K562 (cell line): ENCODE measurements around the gene GLIS2. TPM values are rescaled to one million over a fixed set of nuclear protein-coding genes. Genes with fewer than 3 reads are reported as not detected.

Experiments used
- ATAC-seq: fragments of 200-7000 bp; cut with Tn5 transposase; 3 replicates; pipeline ENCODE4 v1.9.1; 2020; ENCODE audit warnings: moderate library complexity
- BruUV-seq: library from RNA; stranded (reverse); fragments of 400-500 nt; replicated peaks from 2 replicates; lab custom pipeline; 2021; lab: Mats Ljungman, UMichigan
- CTCF ChIA-PET: fragments of 300-600 bp; formaldehyde crosslinking; extraction: SDS; loops from one replicate; lab custom pipeline; 2021; ENCODE audit warnings: low intra/inter-chr PET ratio; lab: Yijun Ruan, JAX
- POLR2A ChIA-PET: fragments of 300-600, 350-650 bp; sonication (Branson Sonifier 250); formaldehyde crosslinking; extraction: SDS; loops from one replicate; lab custom pipeline; 2021; ENCODE audit warnings: antibody characterized with exemption, inconsistent platforms; lab: Yijun Ruan, JAX
- DNase-seq, 4 experiments: peaks; one replicate each; pipeline versions ENCODE4 v3.0.0 to v3.0.0-alpha.2; 2011 to 2018; ENCODE audit warnings: low spot score in 3 of 4, mixed read lengths in 3 of 4; ENCODE audit errors: extremely low read depth in 1 of 4
- FAIRE-seq: peaks from 2 replicates; lab custom pipeline; 2011; peaks lifted over from hg19 to GRCh38; lab: Jason Lieb, UNC
- H2AFZ ChIP-seq: 2 replicates; pipeline ENCODE4 v1.6.0; 2011; ENCODE audit warnings: low read depth, low read length, control low read depth, inconsistent platforms
- H3K27ac ChIP-seq: fragments of 200-600 bp; 3 replicates; pipeline ENCODE4 v1.8.0; 2011; ENCODE audit warnings: low read depth, mild to moderate bottlenecking, control low read depth, inconsistent platforms, low read length, moderate library complexity, mixed read lengths; ENCODE audit errors: extremely low read depth
- H3K27me3 ChIP-seq, 2 experiments: fragments of 300-600 bp in 1 of 2; 2 replicates in 1 of 2; 3 replicates in 1 of 2; pipeline versions ENCODE4 v1.6.0 to v1.8.0; 2011; ENCODE audit warnings: inconsistent platforms in 2 of 2, low read length in 2 of 2, mild to moderate bottlenecking in 1 of 2, mixed read lengths in 1 of 2, moderate library complexity in 1 of 2; ENCODE audit not compliant: control insufficient read depth in 2 of 2, insufficient read depth in 2 of 2
- H3K36me3 ChIP-seq: fragments of 300-600 bp; 3 replicates; pipeline ENCODE4 v1.8.0; 2011; ENCODE audit warnings: mild to moderate bottlenecking, low read length, inconsistent platforms; ENCODE audit not compliant: control insufficient read depth, insufficient read depth
- H3K4me1 ChIP-seq, 2 experiments: fragments of 200-600 bp in 1 of 2; replicated peaks in 1 of 2; 2 replicates in 1 of 2; 3 replicates in 1 of 2; pipeline versions ENCODE4 v1.5.1 to v1.8.0; 2011; ENCODE audit warnings: inconsistent platforms in 2 of 2, low read length in 2 of 2, mild to moderate bottlenecking in 1 of 2, mixed read lengths in 1 of 2, moderate library complexity in 1 of 2; ENCODE audit not compliant: control insufficient read depth in 2 of 2, insufficient read depth in 2 of 2
- H3K4me2 ChIP-seq: 2 replicates; pipeline ENCODE4 v1.6.1; 2011; ENCODE audit warnings: low read length, control low read depth, inconsistent platforms, mixed read lengths; ENCODE audit not compliant: insufficient read depth
- H3K4me3 ChIP-seq: fragments of 200-600 bp; sonication (generic), shearing (Covaris generic); 2 replicates; pipeline ENCODE4 v1.5.1; 2016; ENCODE audit warnings: control low read depth, inconsistent platforms
- H3K79me2 ChIP-seq: fragments of 200-600 bp; 3 replicates; pipeline ENCODE4 v1.8.0; 2011; ENCODE audit warnings: low read length, inconsistent platforms; ENCODE audit not compliant: control insufficient read depth, insufficient read depth
- H3K9ac ChIP-seq, 2 experiments: 2 replicates each; pipeline versions ENCODE4 v1.6.0 to v1.6.1; 2011; ENCODE audit warnings: low read depth in 2 of 2, low read length in 2 of 2, control low read depth in 1 of 2, inconsistent platforms in 1 of 2, mild to moderate bottlenecking in 1 of 2, mixed read lengths in 1 of 2; ENCODE audit not compliant: insufficient read depth in 1 of 2
- H3K9me1 ChIP-seq: one replicate; pipeline ENCODE4 v1.6.0; 2011; ENCODE audit warnings: inconsistent platforms, mild to moderate bottlenecking, low read length, moderate library complexity; ENCODE audit not compliant: control insufficient read depth, insufficient read depth
- H3K9me3 ChIP-seq: replicated peaks from 2 replicates; pipeline ENCODE4 v1.5.1; 2011; ENCODE audit warnings: low read depth, low read length, inconsistent platforms; ENCODE audit not compliant: control insufficient read depth, insufficient read depth
- H4K20me1 ChIP-seq: replicated peaks from 2 replicates; pipeline ENCODE4 v1.6.1; 2011; ENCODE audit warnings: low read length, inconsistent platforms, mixed read lengths; ENCODE audit not compliant: control insufficient read depth, insufficient read depth
- DNMT1 ChIP-seq: fragments of 450-650 bp; IDR thresholded peaks from 2 replicates; pipeline ENCODE4 v1.6.1; 2016; ENCODE audit warnings: antibody characterized with exemption, mild to moderate bottlenecking
- GABPA ChIP-seq: fragments of 200-800 bp; sonication (Bioruptor generic); conservative IDR thresholded peaks from 2 replicates; pipeline ENCODE4 v1.6.1; 2016; ENCODE audit warnings: low read depth, missing genetic modification characterization, missing compliant biosample characterization
- HMG20A ChIP-seq: fragments of 450-650 bp; formaldehyde crosslinking; conservative IDR thresholded peaks from 2 replicates; pipeline ENCODE4 v1.4.0; 2020; ENCODE audit warnings: mild to moderate bottlenecking, mixed read lengths
- MTF1 ChIP-seq: fragments of 250-450 bp; sonication (Bioruptor Pico); IDR thresholded peaks from 2 replicates; pipeline ENCODE4 v1.9.0; 2021; ENCODE audit warnings: moderate library complexity, mild to moderate bottlenecking, inconsistent platforms, borderline replicate concordance
- NCOA2 ChIP-seq, 2 experiments: fragments of 450-650 bp; IDR thresholded peaks; 2 replicates each; pipeline ENCODE4 v1.6.1; 2018; ENCODE audit warnings: mild to moderate bottlenecking in 2 of 2, moderate library complexity in 1 of 2; ENCODE audit not compliant: partially characterized antibody in 2 of 2
- RREB1 ChIP-seq: fragments of 250-450 bp; sonication (Bioruptor Pico); IDR thresholded peaks from 2 replicates; pipeline ENCODE4 v1.4.0; 2020
- VEZF1 ChIP-seq: fragments of 200-800 bp; sonication (Bioruptor generic); IDR thresholded peaks from 2 replicates; pipeline ENCODE4 v1.6.1; 2017; ENCODE audit warnings: missing genetic modification characterization, missing compliant biosample characterization
- ZC3H11A ChIP-seq: IDR thresholded peaks from 2 replicates; pipeline ENCODE4 v1.6.1; 2012; ENCODE audit warnings: low read depth, low read length, improper control_type of control experiment
- ZFP36 ChIP-seq: fragments of 150-350 bp; IDR thresholded peaks from 2 replicates; pipeline ENCODE4 v1.6.1; 2018; ENCODE audit warnings: low read length, low read depth; ENCODE audit not compliant: partially characterized antibody
- ZNF12 ChIP-seq: sonication (generic); formaldehyde crosslinking; IDR thresholded peaks from 2 replicates; pipeline ENCODE4 v1.4.0; 2020; ENCODE audit warnings: mild to moderate bottlenecking, missing genetic modification reagents
- WGBS: fragments of 100-300 bp; shearing (Covaris generic); methylation state at CpG from one replicate; pipeline ENCODE4 v1.1.6; 2016; ENCODE audit warnings: low coverage, mixed read lengths; ENCODE audit not compliant: insufficient coverage; ENCODE audit errors: missing lambda C conversion rate; 5-methylcytosine and 5-hydroxymethylcytosine counted together
- in situ Hi-C: fragments of 300-500 bp; cut with MboI; formaldehyde crosslinking; loops from 4 replicates; pipeline ENCODE4 v1.15.0; 2018; ENCODE audit warnings: inconsistent platforms, mixed read lengths
- intact Hi-C: fragments of 100-400 bp; cut with micrococcal nuclease; formaldehyde crosslinking; loops from 2 replicates; pipeline ENCODE4 v1.14.2; 2022
- polyA plus RNA-seq, 8 experiments: library from polyadenylated mRNA; depleted of rRNA in 4 of 8; stranded (reverse) in 5 of 8; unstranded in 3 of 8; fragments of >200 nt; fragmentation: Nextera tagmentation in 2 of 8; fragmentation: Illumina TruSeq in 1 of 8; extraction: Ambion mirVana in 2 of 8; extraction: Trizol in 1 of 8; gene quantifications; 2 replicates each; pipeline versions ENCODE4 v1.2.1 to v1.2.3, GENCODE V29; 2011 to 2014; ENCODE audit warnings: inconsistent platforms in 1 of 8, missing spikeins in 1 of 8
- total RNA-seq, 7 experiments: library from RNA; depleted of rRNA in 6 of 7; stranded (reverse); fragments of >200 nt in 6 of 7; fragmentation: Illumina TruSeq in 2 of 7; extraction: Trizol in 2 of 7; gene quantifications; 2 replicates each; pipeline versions ENCODE4 v1.2.1 to v1.2.3, GENCODE V29; 2011 to 2021; ENCODE audit warnings: low replicate concordance in 1 of 7
- TF ChIP-seq, protein P1 (sequence below): fragments of 250-450 bp; sonication (Bioruptor Pico); IDR thresholded peaks from 2 replicates; pipeline ENCODE4 v1.5.0; 2021; ENCODE audit warnings: mild to moderate bottlenecking, moderate library complexity

The GLIS2 gene
- total and polyA plus RNA-seq, 9 of the 15 experiments (the other 6 are each of a cell fraction or from before 2014, with no cell fraction given), result 0.10 to 9.0 (median 0.57) TPM

DNA sequence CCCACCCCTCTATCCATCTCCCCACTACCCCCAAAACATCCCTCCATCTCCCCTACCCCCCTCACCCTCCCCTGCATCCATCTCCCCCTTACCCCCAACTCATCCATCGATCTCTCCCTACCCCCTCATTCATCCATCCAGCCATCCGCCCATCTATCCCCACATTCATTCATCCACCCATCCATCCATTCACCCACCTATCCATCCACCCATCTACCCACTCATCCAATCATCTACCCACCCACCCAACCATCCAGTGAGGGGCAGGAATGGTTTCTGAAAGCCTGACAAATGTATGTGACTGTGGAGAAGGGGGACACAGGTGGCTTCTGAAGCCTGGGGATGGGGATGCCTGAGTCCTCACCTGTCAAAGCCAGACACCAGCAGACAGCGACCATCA is 44.0 kb downstream of the GLIS2 start:
- BruUV-seq, result no TSS peak
- in situ Hi-C loops (loop anchor here (5.0 kb wide), 1 partner anchor 42 kb away; no protein-coding TSS in a partner anchor), intact Hi-C loops (loop anchor here (1.0 kb wide), 1 partner anchor 42 kb away; no protein-coding TSS in a partner anchor)
- no peaks in the 10 kb centered on the region for H4K20me1 ChIP-seq
- no peak for FAIRE-seq
- H3K27ac ChIP-seq, result no peak overlapping the region
- no peaks in the 10 kb centered on the region for H3K79me2 ChIP-seq
- ATAC-seq, result no peak
- peak overlapping the region in 1 of 2 experiments; percentile 68; a peak in 1 of 4 replicates for H3K9ac ChIP-seq
- peaks cover 61% of the 10 kb centered on the region; the same call in 2 of the 3 replicates for H3K36me3 ChIP-seq
- no peak overlapping the region for H3K4me3 ChIP-seq
- ChIA-PET CTCF (interaction anchor here (4.1 kb wide), 1 partner anchor 43 kb away, joined by 70 read pairs; no protein-coding TSS in a partner anchor), POLR2A (interaction anchor here (1.1 to 1.3 kb wide), 3 partner anchors 10 to 44 kb away, joined by 3 to 5 read pairs (median 5); no protein-coding TSS in a partner anchor)
- no peak overlapping the region for H2AFZ ChIP-seq
- DNase-seq, result no peak
- H3K4me1 ChIP-seq, result peaks cover 0 to 47% of the 10 kb centered on the region in 2 experiments; a peak in 2 of 5 replicates
- H3K4me2 ChIP-seq, result no peak overlapping the region
- WGBS, result 86% methylated on average over 1 of the region's 3 CpGs
- H3K9me1 ChIP-seq, result no peaks in the 10 kb centered on the region
- H3K27me3 ChIP-seq, result no peaks in the 10 kb centered on the region
- no peaks in the 10 kb centered on the region for H3K9me3 ChIP-seq
- TF ChIP-seq ZC3H11A (no peak), NCOA2 (IDR thresholded peaks at IDR 0.05; ENCODE audit: partially characterized antibody in 2 of 2) (no peak), RREB1 (no peak), DNMT1 (no peak), HMG20A (no peak), GABPA (tag) (no peak), VEZF1 (CRISPR knock-in tag) (no peak), ZNF12 (CRISPR knock-in tag) (no peak), MTF1 (CRISPR knock-in tag) (no peak), ZFP36 (no peak)
- TF ChIP-seq, protein P1, sequence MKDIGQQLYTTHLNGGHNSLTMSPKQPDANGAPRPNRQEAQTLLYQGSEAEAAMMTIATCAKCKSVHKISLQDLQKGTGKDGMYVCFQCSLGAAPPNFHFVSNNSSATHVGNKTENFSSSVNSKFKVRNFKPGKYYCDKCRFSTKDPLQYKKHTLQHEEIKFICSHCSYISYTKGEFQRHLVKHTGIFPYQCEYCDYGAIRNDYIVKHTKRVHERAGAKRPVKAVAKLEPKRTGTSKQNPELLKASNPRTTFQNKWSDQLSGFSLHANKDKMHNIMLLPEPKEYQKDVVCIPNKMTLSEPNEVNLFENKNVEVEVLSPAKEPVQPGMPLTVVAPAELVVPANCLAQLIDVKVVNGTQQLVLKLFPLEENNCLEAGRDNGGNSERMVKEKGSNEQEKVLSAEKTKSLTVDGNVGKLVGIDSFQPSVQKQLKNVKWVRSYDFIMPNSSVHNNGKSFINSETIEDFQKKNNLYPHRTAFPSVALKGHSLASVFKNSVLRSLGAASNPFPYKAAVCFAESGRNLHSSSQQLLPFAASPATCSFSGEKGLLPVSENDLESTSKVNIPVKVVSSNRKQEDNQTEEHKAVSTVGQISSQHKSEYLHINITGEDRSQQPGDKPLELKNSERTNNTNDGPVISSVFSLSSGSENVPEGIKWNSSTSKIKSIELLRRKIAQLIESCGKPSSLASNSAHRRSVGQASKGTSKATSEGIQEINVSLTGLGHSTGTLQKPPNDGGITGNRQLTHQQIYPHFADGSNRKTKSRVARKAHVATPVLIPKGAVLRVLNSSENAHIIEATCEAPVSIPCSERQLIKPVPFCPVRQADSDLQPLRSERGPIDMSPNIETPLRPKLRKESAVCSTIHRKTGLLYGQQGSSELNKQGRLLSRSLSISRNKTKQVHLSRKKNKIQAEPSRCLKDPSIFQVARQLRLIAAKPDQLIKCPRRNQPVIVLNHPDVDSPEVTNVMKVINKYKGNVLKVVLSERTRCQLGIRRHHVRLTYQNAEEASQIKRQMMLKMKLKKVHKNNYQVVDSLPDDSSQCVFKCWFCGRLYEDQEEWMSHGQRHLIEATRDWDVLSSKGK (CRISPR knock-in tag), result no peak
